Measurements from ENCODE around the gene USP34.
"Not testable (repeated sequence)": the region's sequence is repeated elsewhere in the genome, so short reads cannot be mapped to it uniquely, and the experiment has no call there.

USP34 gene

DNA sequence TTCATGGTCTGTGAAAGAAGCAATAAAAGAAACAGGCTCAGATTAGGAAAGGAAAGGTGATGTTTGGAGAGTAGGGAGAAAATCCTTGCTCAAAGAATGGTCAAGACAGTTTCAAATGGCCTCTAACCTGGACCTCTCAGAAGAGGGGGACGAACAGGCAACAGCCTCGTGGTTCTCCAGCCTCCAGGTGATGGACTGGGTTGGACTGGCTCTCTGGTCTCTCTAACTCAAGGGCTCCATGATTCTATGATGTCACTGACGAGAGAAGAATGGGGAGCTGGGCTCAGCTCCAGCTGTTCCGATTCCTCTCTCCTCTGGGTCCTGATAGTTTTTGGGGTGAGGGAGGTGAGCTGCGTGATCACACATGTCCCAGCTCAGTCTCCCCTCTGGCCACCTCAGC lies 309.0 kb downstream of the USP34 start, which contains the start of gene C2orf74:
TSS of gene C2orf74 (plus strand) at position 301 of the 400 bp plus-strand sequence. CDS start 327 bp downstream, outside the sequence.
- no peak for DNase-seq (ENCODE audit: low spot score)
- TF ChIP-seq, protein P1, sequence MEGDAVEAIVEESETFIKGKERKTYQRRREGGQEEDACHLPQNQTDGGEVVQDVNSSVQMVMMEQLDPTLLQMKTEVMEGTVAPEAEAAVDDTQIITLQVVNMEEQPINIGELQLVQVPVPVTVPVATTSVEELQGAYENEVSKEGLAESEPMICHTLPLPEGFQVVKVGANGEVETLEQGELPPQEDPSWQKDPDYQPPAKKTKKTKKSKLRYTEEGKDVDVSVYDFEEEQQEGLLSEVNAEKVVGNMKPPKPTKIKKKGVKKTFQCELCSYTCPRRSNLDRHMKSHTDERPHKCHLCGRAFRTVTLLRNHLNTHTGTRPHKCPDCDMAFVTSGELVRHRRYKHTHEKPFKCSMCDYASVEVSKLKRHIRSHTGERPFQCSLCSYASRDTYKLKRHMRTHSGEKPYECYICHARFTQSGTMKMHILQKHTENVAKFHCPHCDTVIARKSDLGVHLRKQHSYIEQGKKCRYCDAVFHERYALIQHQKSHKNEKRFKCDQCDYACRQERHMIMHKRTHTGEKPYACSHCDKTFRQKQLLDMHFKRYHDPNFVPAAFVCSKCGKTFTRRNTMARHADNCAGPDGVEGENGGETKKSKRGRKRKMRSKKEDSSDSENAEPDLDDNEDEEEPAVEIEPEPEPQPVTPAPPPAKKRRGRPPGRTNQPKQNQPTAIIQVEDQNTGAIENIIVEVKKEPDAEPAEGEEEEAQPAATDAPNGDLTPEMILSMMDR (IDR thresholded peaks at IDR 0.05; ENCODE audit: extremely low read depth, missing control alignments): no peak

DNA sequence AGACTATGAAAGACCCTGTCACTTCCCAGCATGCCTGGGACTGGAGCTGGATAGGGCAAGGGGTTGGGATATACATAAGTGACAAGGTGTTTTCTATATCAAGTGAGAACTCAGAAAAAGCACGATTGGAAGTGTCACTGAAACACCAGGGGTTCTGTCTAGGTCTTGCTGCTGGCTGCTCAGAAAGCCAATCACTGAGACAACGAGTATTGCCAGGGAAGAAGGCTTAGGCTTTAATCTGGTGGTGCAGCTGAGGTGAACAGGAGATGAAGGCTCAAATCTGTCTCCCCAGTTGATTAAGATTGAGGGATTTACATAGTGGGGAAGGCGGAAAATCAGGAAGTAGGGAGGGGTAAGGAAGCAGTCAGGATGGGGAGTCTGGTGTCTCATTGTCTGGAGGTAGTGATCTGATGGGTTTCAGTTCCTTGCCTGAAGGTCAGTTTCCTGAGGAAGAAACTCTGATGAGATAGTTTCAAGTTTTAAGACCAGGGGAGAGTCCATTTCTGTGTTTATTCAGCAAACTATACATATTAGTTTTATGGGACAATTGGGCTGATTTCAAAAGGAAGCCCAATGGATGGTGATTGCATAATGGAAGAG lies 312.4 kb downstream of the USP34 start:
- no peak for DNase-seq (ENCODE audit: low spot score)
- TF ChIP-seq, protein P1 (IDR thresholded peaks at IDR 0.05; ENCODE audit: extremely low read depth, missing control alignments): no peak

DNA sequence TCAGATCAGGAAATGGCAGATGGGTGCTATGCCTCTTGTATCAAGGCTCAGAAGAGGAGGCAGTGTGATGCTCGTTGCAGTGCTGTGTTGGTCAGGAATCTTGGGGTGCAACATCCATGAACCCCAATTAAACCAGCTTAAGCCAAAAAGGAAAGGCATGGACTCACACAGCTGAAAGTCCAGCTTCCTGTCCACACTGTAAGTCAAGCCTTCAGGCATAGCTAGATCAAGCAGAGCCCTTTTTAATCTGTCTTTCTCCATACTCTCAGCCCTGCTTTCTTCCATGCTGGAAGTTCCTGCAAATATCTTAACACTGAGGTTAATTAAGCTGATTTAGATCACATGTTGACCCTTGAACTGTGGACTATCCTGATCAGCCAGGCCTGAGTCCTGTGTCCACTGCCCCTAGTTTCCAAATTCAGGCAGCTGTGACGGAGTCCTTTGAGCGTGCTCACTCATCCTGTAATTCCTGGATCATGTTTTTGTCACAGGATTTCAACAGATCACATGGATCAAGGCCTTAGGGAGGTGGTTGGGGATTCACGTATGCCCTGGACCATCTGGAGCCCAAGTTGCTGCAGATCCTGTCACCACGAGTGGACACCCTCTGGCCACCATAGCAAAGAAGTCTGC lies 313.4 kb downstream of the USP34 start:
- DNase-seq (ENCODE audit: low spot score): no peak
- TF ChIP-seq, protein P1 (IDR thresholded peaks at IDR 0.05; ENCODE audit: extremely low read depth, missing control alignments): no peak

DNA sequence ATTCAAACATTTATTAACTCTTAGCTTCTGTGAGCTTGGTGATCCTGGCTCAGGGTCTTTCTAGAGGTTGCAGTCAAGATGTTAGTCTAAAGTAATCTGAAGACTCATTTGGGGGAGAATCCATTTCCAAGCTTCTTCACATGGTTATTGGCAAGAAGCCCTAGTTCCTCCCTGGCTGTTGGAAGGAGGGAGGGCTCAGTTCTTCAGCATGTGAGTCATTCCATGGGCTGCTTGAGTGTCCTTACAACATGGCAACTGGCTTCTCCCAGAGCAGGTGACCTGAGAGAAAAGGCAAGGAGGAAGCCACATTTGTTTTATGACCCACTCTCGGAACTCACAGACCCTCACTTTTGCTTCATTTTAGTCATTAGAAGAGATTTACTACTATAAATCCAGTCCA lies 319.5 kb downstream of the USP34 start:
- DNase-seq (ENCODE audit: low spot score): no peak

DNA sequence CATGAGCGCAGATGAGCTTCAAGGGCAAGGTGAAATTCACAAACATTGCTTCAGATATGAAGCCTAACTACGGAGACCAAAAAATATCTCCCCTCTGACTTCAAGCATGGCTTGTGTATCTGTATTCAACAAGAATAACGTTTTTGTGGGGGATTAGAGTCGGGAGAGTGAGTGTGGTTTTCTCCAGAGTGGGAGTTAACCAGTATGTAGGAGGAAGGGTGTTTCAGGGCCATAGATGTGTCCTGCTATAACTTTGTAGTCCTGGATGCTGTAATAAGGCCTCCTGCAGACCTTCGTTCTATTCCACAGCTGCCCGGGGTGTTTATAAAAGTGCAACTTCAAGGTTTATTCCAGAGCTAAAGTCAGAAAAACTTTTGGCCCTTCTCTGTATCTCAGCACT lies 321.8 kb downstream of the USP34 start:
- DNase-seq (ENCODE audit: low spot score): no peak
- TF ChIP-seq, protein P1 (IDR thresholded peaks at IDR 0.05; ENCODE audit: extremely low read depth, missing control alignments): no peak

More for the DNA sequence above, 319.5 kb downstream of the USP34 start:
- TF ChIP-seq, protein P1 (IDR thresholded peaks at IDR 0.05; ENCODE audit: extremely low read depth, missing control alignments): no peak

DNA sequence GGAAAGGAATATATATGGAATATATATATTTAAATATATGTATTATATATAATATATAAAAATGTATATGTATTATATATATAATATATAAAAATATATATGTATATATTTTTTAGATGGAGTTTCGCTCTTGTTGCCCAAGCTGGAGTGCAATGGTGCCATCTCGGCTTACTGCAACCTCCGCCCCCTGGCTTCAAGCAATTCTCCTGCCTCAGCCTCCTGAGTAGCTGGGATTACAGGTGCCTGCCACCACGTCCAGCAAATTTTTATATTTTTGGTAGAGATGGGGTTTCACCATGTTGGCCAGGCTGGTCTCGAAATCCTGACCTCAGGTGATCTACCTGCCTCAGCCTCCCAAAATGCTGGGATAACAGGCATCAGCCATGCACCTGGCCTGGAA lies 322.8 kb downstream of the USP34 start:
- not testable (repeated sequence) for DNase-seq (ENCODE audit: low spot score)

DNA sequence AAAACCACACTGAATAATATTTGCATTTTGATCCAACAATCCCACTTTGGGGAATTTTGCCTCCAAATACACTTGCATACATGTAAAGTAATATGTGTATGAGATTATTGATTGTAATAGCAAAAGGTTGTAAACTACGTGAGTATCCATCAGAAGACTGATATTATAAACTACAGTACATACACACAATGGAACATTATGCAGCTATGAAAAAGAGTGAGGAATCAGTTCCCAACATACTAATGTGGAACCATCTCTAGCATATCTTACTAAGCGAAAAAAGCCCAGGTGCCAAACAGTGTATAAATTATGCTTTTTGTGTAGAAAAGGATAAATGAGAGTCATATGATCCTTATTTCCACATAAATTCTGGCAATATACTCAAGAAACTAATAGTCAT lies 324.9 kb downstream of the USP34 start:
- DNase-seq (ENCODE audit: low spot score): no peak
- TF ChIP-seq, protein P1 (IDR thresholded peaks at IDR 0.05; ENCODE audit: extremely low read depth, missing control alignments): no peak

Data from GM20000 (cell line).